ENCODE data around the gene ACSS1. TPM values are rescaled to one million over a fixed set of nuclear protein-coding genes. Genes with fewer than 3 reads are reported as not detected.

Gene ACSS1
- total RNA-seq, 1 experiment from 2014 or later = 3.6 TPM

GRCh38 chr20:25017257-25017803, 40.6 kb downstream of the ACSS1 start:
- Mint-ChIP-seq H3K4me1 (ENCODE audit: low read depth, unreplicated experiment) (no peaks in the 10 kb centered on the region), H3K27ac (ENCODE audit: unreplicated experiment) (no peak overlapping the region), H3K36me3 (ENCODE audit: insufficient read depth, unreplicated experiment) (no peaks in the 10 kb centered on the region), H3K27me3 (ENCODE audit: unreplicated experiment) (no peaks in the 10 kb centered on the region), H3K9me3 (ENCODE audit: low read depth, unreplicated experiment) (no peaks in the 10 kb centered on the region), H3K4me3 (ENCODE audit: low read depth, unreplicated experiment) (no peak overlapping the region)
- CTCF ChIA-PET = no interaction called here
- TF ChIP-seq, protein P1, sequence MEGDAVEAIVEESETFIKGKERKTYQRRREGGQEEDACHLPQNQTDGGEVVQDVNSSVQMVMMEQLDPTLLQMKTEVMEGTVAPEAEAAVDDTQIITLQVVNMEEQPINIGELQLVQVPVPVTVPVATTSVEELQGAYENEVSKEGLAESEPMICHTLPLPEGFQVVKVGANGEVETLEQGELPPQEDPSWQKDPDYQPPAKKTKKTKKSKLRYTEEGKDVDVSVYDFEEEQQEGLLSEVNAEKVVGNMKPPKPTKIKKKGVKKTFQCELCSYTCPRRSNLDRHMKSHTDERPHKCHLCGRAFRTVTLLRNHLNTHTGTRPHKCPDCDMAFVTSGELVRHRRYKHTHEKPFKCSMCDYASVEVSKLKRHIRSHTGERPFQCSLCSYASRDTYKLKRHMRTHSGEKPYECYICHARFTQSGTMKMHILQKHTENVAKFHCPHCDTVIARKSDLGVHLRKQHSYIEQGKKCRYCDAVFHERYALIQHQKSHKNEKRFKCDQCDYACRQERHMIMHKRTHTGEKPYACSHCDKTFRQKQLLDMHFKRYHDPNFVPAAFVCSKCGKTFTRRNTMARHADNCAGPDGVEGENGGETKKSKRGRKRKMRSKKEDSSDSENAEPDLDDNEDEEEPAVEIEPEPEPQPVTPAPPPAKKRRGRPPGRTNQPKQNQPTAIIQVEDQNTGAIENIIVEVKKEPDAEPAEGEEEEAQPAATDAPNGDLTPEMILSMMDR (IDR thresholded peaks at IDR 0.05; ENCODE audit: unreplicated experiment) = no peak
- peak; percentile 59 for DNase-seq
- BruUV-seq (replicated peaks) = no TSS peak
- intact Hi-C loops (cut with micrococcal nuclease; ENCODE audit: unreplicated experiment) = loop anchor here (1.0 kb wide), 1 partner anchor 17 kb away; no protein-coding TSS in a partner anchor

GRCh38 chr20:25016471-25016870, 41.5 kb downstream of the ACSS1 start:
- Mint-ChIP-seq H3K9me3 (ENCODE audit: low read depth, unreplicated experiment) (no peaks in the 10 kb centered on the region), H3K4me3 (ENCODE audit: low read depth, unreplicated experiment) (no peak overlapping the region), H3K36me3 (ENCODE audit: insufficient read depth, unreplicated experiment) (no peaks in the 10 kb centered on the region), H3K27me3 (ENCODE audit: unreplicated experiment) (no peaks in the 10 kb centered on the region), H3K4me1 (ENCODE audit: low read depth, unreplicated experiment) (no peaks in the 10 kb centered on the region), H3K27ac (ENCODE audit: unreplicated experiment) (no peak overlapping the region)
- TF ChIP-seq, protein P1 (IDR thresholded peaks at IDR 0.05; ENCODE audit: unreplicated experiment) = no peak
- DNase-seq = no peak
- no TSS peak for BruUV-seq (replicated peaks)
- CTCF ChIA-PET = no interaction called here
- intact Hi-C loops (cut with micrococcal nuclease; ENCODE audit: unreplicated experiment) = no loop called here

DNA sequence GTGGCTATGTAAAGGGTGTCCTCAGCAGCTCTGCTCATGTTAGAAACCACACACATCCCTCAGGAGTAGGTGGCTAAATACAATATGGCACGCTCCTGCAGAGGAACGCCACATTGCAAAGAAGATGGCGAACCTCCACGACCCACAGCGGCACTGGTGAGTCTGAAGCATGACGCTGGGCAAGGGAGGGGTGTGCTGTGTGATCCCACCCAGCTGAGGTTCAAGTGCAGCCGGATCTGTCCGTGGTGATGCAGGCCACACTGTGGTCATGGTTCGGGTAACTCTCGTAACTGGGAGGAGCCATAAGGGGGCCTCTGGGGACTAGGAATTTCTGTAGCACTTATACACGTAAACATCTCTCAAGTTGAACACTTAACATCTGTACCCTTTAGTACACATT, 42.0 kb downstream of the ACSS1 start:
- intact Hi-C loops (cut with micrococcal nuclease; ENCODE audit: unreplicated experiment) = no loop called here
- CTCF ChIA-PET = no interaction called here
- DNase-seq = no peak
- no peak overlapping the region for H3K27ac Mint-ChIP-seq (ENCODE audit: unreplicated experiment)
- no TSS peak for BruUV-seq (replicated peaks)
- TF ChIP-seq, protein P1 (IDR thresholded peaks at IDR 0.05; ENCODE audit: unreplicated experiment) = no peak
- H3K4me3 Mint-ChIP-seq (ENCODE audit: low read depth, unreplicated experiment) = no peak overlapping the region
- no peaks in the 10 kb centered on the region for H3K9me3 Mint-ChIP-seq (ENCODE audit: low read depth, unreplicated experiment)
- H3K36me3 Mint-ChIP-seq (ENCODE audit: insufficient read depth, unreplicated experiment) = no peaks in the 10 kb centered on the region
- no peaks in the 10 kb centered on the region for H3K27me3 Mint-ChIP-seq (ENCODE audit: unreplicated experiment)
- no peaks in the 10 kb centered on the region for H3K4me1 Mint-ChIP-seq (ENCODE audit: low read depth, unreplicated experiment)

GRCh38 chr20:25014816-25015215, 43.1 kb downstream of the ACSS1 start:
- no TSS peak for BruUV-seq (replicated peaks)
- H3K9me3 Mint-ChIP-seq (ENCODE audit: low read depth, unreplicated experiment) = no peaks in the 10 kb centered on the region
- TF ChIP-seq, protein P1 (IDR thresholded peaks at IDR 0.05; ENCODE audit: unreplicated experiment) = no peak
- no peak overlapping the region for H3K27ac Mint-ChIP-seq (ENCODE audit: unreplicated experiment)
- no peaks in the 10 kb centered on the region for H3K4me1 Mint-ChIP-seq (ENCODE audit: low read depth, unreplicated experiment)
- intact Hi-C loops (cut with micrococcal nuclease; ENCODE audit: unreplicated experiment) = no loop called here
- no peak for DNase-seq
- H3K36me3 Mint-ChIP-seq (ENCODE audit: insufficient read depth, unreplicated experiment) = no peaks in the 10 kb centered on the region
- CTCF ChIA-PET = no interaction called here
- no peak overlapping the region for H3K4me3 Mint-ChIP-seq (ENCODE audit: low read depth, unreplicated experiment)
- H3K27me3 Mint-ChIP-seq (ENCODE audit: unreplicated experiment) = no peaks in the 10 kb centered on the region
